NOMO-1 treated with dmso at 0.1 percent for 144 hours (cell line): ENCODE measurements around the gene ARSI.

Experiments used
- DNase-seq: peaks from one replicate; lab custom pipeline; 2025; ENCODE audit not compliant: unreplicated experiment; lab: John Stamatoyannopoulos, UW

ARSI gene

GRCh38 chr5:150302301-150303069, at the start of gene ARSI:
Gene ARSI (minus strand): TSS chr5:150302905. CDS start chr5:150302373, 532 bp downstream.
- no peak for DNase-seq

- peak; percentile 30 for DNase-seq
These were observed 48.0 kb upstream of the ARSI start for GRCh38 chr5:150350524-150351344.

- DNase-seq: no peak
These were observed 47.1 kb upstream of the ARSI start for GRCh38 chr5:150349681-150350275.

DNA sequence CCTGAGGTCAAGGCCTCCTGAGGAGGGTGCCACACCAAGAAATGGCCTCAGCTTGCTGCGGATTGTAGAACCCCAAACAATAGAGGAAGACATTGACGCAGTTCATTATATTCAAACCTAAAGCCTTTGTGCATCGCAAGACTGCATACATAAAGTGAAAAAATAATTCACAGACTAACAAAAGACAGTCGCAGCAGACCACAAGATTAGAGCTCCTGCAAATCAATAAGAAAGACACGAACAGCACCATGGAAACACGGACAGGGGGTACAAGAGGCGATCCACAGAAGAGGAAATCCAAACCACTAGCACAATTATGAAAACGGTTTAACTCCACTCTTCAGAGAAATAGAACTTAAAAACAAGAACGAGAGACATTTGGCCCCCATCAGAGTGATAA, 44.7 kb upstream of the ARSI start:
- no peak for DNase-seq

GRCh38 chr5:150347003-150347402, 44.3 kb upstream of the ARSI start:
- no peak for DNase-seq

- no peak for DNase-seq
These were observed 43.9 kb upstream of the ARSI start for GRCh38 chr5:150346592-150346991.

- no peak for DNase-seq
These were observed 43.0 kb upstream of the ARSI start for GRCh38 chr5:150345716-150346115.

GRCh38 chr5:150343994-150344631, 41.4 kb upstream of the ARSI start:
- no peak for DNase-seq

DNA sequence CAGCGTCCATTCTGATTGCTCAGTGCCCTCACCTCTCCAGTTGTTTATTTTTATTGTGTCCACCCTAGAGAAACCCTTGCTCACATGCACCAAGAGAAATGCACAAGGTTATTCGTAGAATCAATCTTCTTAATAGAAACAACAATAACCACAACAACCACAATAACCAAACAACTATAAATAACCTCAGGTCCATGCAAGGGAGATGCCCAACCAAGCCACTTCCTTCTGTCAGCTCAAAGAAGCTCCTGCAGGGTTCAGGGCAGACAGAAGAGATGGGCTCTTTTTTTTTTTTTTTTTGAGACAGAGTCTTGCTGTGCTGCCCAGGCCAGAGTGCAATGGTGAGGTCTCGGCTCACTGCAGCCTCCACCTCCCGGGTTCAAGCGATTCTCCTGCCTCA, 39.9 kb upstream of the ARSI start:
- DNase-seq: no peak

GRCh38 chr5:150341989-150342388, 39.3 kb upstream of the ARSI start:
- no peak for DNase-seq

- no peak for DNase-seq
These were observed 38.6 kb upstream of the ARSI start for GRCh38 chr5:150341331-150341730.

- no peak for DNase-seq
These were observed 38.0 kb upstream of the ARSI start for GRCh38 chr5:150340614-150341255.

DNA sequence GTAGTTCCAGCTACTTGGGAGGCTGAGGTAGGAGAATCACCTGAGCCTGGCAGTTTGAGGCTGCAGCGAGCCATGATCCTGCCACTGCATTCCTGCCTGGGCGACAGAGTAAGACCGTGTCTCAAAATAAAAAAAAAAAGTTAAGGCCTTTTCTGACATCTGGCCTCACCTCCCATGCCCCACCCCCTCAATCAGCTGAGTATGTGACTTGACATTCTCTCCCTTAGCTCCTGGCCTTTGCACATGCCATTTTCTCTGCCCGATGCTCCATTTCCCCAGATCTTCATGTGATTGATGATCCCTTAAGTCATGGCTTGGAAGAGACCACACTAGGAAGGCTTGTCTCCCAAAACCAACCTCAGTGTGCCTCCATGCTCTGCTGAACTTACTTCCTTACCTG, 37.1 kb upstream of the ARSI start:
- DNase-seq: no peak

- DNase-seq: no peak
These were observed 36.5 kb upstream of the ARSI start for GRCh38 chr5:150339165-150339564.

DNA sequence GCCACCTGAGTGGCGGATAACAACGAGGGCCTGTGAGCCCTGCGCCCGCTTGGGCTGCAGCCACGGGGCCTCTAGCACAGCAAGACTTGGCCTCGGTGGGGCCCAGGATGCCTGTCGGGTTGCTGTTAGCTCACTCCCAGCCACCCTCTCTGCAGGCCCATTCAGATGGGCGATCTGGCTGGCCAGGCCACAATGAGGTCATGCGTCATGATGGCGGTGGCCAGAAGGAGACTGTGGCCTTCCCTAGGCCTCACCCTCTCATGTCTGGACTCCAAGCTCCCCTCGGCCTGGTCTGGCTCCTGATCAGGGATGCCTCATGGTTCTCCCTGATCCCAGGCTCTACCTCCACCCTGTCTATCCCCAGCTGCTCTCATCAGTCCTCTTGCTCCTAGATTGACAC, 35.8 kb upstream of the ARSI start:
- DNase-seq: no peak

DNA sequence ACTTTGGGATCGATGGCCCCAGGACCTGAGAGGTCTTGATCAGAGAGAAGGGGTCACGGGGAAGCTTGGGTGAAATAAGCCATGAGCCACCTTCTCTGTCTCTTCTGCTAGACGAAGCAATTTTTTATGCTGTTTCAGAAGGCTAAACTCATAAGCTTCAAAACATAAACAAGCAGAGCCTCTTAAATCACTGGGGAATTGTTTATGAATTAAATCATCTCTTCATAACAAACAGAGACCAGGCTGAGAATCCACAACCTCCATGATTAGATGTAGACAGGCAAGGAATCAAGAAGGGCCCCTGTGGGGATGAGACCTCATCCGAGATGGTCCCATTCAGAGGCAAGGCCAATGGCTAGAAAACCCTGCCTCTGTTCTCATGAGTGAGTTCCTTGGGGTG, 33.1 kb upstream of the ARSI start:
- DNase-seq: no peak

DNA sequence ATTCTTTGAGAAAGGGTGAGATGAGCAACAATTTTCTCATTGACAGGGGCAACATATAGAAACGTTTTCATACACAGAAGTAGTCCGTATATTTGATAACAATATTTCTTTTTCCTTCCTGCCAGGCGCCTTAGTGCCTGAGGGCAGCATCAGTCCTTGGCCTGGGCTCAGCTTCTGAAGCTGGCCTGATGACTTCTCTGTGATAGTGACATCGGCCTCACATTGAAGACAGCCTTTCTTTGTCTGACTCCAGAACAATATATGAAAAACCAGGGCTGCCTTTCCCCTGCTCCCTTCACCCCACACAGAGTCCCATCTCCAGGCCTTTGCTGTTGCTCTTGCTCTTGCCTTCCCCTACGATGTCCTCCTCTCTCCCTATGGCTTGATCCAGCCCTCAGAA, 30.7 kb upstream of the ARSI start:
- DNase-seq: no peak

GRCh38 chr5:150329881-150330876, 27.5 kb upstream of the ARSI start:
- DNase-seq: no peak

DNA sequence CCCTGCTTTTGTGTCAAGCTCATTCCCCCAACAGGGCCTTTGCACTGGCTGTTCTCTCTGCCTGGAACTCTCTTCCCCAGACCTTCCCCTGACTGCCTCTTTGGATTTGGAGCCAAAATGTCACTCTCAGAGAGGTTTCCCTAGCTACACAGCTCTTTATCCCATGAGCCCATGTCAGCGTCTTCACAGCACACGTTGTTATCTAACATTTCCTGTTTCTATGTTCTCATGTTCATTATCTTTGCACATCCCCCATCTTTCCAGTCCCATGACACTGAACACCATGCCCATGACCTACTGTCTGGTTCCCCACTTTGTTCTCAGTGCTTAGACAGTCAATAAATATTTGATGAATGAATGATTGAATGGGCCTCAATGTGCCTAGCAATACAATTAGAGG, 26.3 kb upstream of the ARSI start:
- DNase-seq: no peak

DNA sequence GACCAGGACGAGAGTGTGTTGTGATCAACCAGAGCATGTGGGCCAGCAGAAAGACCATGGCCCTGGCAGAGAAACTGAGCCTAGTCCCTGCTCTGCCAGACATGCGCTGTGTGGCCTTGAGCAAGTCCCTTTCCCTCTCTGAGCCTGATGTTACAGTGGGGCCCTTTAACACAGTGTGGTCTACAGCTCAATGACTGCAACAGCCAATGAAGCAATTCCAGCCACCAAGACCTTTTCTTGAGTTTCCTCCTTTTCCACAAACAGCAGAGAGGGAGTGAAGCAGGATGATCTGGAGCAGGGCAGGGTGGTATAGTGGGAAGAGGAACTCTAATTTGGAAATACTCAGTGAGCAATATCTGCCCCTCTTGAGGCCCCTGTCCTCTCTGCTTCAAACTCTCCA, 25.8 kb upstream of the ARSI start:
- no peak for DNase-seq
